WTC11 (cell line): ENCODE measurements around the gene RIF1.

Experiments used
- CREB1 ChIP-seq: sonication (generic); formaldehyde crosslinking; IDR thresholded peaks from 2 replicates; pipeline ENCODE4 v1.8.0; 2023; ENCODE audit warnings: mild to moderate bottlenecking, missing genetic modification reagents
- CREM ChIP-seq: sonication (generic); formaldehyde crosslinking; IDR thresholded peaks from 2 replicates; pipeline ENCODE4 v1.8.1; 2022; ENCODE audit warnings: mild to moderate bottlenecking, missing genetic modification reagents, moderate library complexity
- ELF4 ChIP-seq: sonication (generic); formaldehyde crosslinking; IDR thresholded peaks from 2 replicates; pipeline ENCODE4 v1.8.1; 2022; ENCODE audit warnings: low read depth, mild to moderate bottlenecking, moderate library complexity, missing genetic modification reagents
- IRF2 ChIP-seq: sonication (generic); formaldehyde crosslinking; IDR thresholded peaks from 2 replicates; pipeline ENCODE4 v1.8.0; 2022; ENCODE audit warnings: low read depth, missing genetic modification reagents, borderline replicate concordance
- NFE2L1 ChIP-seq: sonication (generic); formaldehyde crosslinking; IDR thresholded peaks from 2 replicates; pipeline ENCODE4 v1.8.1; 2023; ENCODE audit warnings: missing genetic modification reagents
- NR1H2 ChIP-seq: sonication (generic); formaldehyde crosslinking; IDR thresholded peaks from 2 replicates; pipeline ENCODE4 v1.9.0; 2021; ENCODE audit warnings: mild to moderate bottlenecking, moderate library complexity, missing genetic modification reagents
- ZNF138 ChIP-seq: sonication (generic); formaldehyde crosslinking; conservative IDR thresholded peaks from 2 replicates; pipeline ENCODE4 v1.8.1; 2022; ENCODE audit warnings: mild to moderate bottlenecking, moderate library complexity, missing genetic modification reagents
- ZNF232 ChIP-seq: sonication (generic); formaldehyde crosslinking; IDR thresholded peaks from 2 replicates; pipeline ENCODE4 v1.8.0; 2022; ENCODE audit warnings: mild to moderate bottlenecking, missing genetic modification reagents
- ZNF263 ChIP-seq: sonication (generic); formaldehyde crosslinking; IDR thresholded peaks from 2 replicates; pipeline ENCODE4 v1.8.1; 2022; ENCODE audit warnings: low read depth, mild to moderate bottlenecking, moderate library complexity, missing genetic modification reagents
- TF ChIP-seq, protein P1 (sequence below): fragments of 200-600 bp; IDR thresholded peaks from 2 replicates; pipeline ENCODE4 v1.8.0; 2022; ENCODE audit warnings: antibody characterized with exemption

DNA sequence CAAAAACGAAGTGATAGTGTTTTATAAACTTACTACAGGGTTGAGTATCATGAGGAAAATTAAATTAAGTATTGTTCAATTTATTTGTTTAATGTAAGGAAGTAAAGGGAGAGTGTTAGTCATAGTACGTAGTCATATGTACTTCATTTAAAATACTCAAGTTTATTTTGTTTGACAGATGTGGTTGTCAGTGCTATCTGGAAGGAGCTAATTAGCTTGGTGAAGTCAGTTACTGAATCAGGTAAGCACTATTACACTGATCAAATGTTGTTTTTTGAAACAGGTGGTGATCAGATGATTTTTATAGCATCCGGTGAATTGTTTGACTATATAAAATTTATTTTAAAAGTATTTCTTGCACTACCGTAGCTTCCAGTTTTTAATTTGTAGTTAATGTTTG is 28.8 kb downstream of the RIF1 start:
- TF ChIP-seq, protein P1, sequence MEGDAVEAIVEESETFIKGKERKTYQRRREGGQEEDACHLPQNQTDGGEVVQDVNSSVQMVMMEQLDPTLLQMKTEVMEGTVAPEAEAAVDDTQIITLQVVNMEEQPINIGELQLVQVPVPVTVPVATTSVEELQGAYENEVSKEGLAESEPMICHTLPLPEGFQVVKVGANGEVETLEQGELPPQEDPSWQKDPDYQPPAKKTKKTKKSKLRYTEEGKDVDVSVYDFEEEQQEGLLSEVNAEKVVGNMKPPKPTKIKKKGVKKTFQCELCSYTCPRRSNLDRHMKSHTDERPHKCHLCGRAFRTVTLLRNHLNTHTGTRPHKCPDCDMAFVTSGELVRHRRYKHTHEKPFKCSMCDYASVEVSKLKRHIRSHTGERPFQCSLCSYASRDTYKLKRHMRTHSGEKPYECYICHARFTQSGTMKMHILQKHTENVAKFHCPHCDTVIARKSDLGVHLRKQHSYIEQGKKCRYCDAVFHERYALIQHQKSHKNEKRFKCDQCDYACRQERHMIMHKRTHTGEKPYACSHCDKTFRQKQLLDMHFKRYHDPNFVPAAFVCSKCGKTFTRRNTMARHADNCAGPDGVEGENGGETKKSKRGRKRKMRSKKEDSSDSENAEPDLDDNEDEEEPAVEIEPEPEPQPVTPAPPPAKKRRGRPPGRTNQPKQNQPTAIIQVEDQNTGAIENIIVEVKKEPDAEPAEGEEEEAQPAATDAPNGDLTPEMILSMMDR: no peak
- no peak for TF ChIP-seq ZNF138
- no peak for TF ChIP-seq ELF4
- TF ChIP-seq NFE2L1 (CRISPR knock-in tag): no peak
- no peak for TF ChIP-seq CREM (CRISPR knock-in tag)
- no peak for TF ChIP-seq ZNF232 (CRISPR knock-in tag)
- TF ChIP-seq NR1H2 (CRISPR knock-in tag): no peak
- TF ChIP-seq ZNF263: no peak
- no peak for TF ChIP-seq IRF2 (CRISPR knock-in tag)
- TF ChIP-seq CREB1 (CRISPR knock-in tag): no peak
